Measurements from ENCODE around the gene C9orf43. TPM values are rescaled to one million over a fixed set of nuclear protein-coding genes. Genes with fewer than 3 reads are reported as not detected.
"Not testable (repeated sequence)": the region's sequence is repeated elsewhere in the genome, so short reads cannot be mapped to it uniquely, and the experiment has no call there.

C9orf43 gene
- total and polyA plus RNA-seq, 2 experiments from 2014 or later: 1.4 to 2.3 TPM

- not testable (repeated sequence) for H3K9me3 ChIP-seq (ENCODE audit: low read depth); H3K4me1 ChIP-seq (ENCODE audit: low read depth); H3K4me3 ChIP-seq; H3K27me3 ChIP-seq
- Histone ChIP-seq H3K36me3 (peaks cover 10% of the 10 kb centered on the region), H3K27ac (peak overlapping the region; percentile 19)
- TF ChIP-seq CTCF (IDR thresholded peaks at IDR 0.05; ENCODE audit: low read depth, low read length): peak; percentile 75
- DNase-seq (ENCODE audit: low read depth in 1 of 2, low spot score in 1 of 2): peak; percentile 63 to 84
These were observed 3.6 kb upstream of the C9orf43 start for GRCh38 chr9:113406873-113407511.

GRCh38 chr9:113409481-113409880 lies 1.1 kb upstream of the C9orf43 start:
- H3K9me3 ChIP-seq (ENCODE audit: low read depth): no peaks in the 10 kb centered on the region
- H3K27ac ChIP-seq: peak overlapping the region; percentile 97

GRCh38 chr9:113409883-113410206 lies 702 bp upstream of the C9orf43 start:
- Histone ChIP-seq H3K36me3 (peaks cover 10% of the 10 kb centered on the region), H3K27ac (peak overlapping the region; percentile 97), H3K4me3 (peak overlapping the region; percentile 62), H3K4me1 (ENCODE audit: low read depth) (peaks cover 4% of the 10 kb centered on the region), H3K27me3 (no peaks in the 10 kb centered on the region), H3K9me3 (ENCODE audit: low read depth) (no peaks in the 10 kb centered on the region)
- no peak for DNase-seq (ENCODE audit: low read depth in 1 of 2, low spot score in 1 of 2)
- TF ChIP-seq CTCF (IDR thresholded peaks at IDR 0.05; ENCODE audit: low read depth, low read length): no peak

More at GRCh38 chr9:113409481-113409880, 1.1 kb upstream of the C9orf43 start:
- Histone ChIP-seq H3K4me3 (peak overlapping the region; percentile 62), H3K36me3 (peaks cover 10% of the 10 kb centered on the region), H3K4me1 (ENCODE audit: low read depth) (peaks cover 4% of the 10 kb centered on the region), H3K27me3 (no peaks in the 10 kb centered on the region)
- no peak for DNase-seq (ENCODE audit: low read depth in 1 of 2, low spot score in 1 of 2)
- no peak for TF ChIP-seq CTCF (IDR thresholded peaks at IDR 0.05; ENCODE audit: low read depth, low read length)

GRCh38 chr9:113416149-113416721 lies 5.7 kb downstream of the C9orf43 start:
- H3K27me3 ChIP-seq: no peaks in the 10 kb centered on the region
- no peaks in the 10 kb centered on the region for H3K9me3 ChIP-seq (ENCODE audit: low read depth)
- no peaks in the 10 kb centered on the region for H3K36me3 ChIP-seq
- no peaks in the 10 kb centered on the region for H3K4me1 ChIP-seq (ENCODE audit: low read depth)
- no peak for DNase-seq (ENCODE audit: low read depth in 1 of 2, low spot score in 1 of 2)
- no peak for TF ChIP-seq CTCF (IDR thresholded peaks at IDR 0.05; ENCODE audit: low read depth, low read length)
- H3K27ac ChIP-seq: no peak overlapping the region
- no peak overlapping the region for H3K4me3 ChIP-seq

- no peak for TF ChIP-seq CTCF (IDR thresholded peaks at IDR 0.05; ENCODE audit: low read depth, low read length)
- no peaks in the 10 kb centered on the region for H3K4me1 ChIP-seq (ENCODE audit: low read depth)
- no peak for DNase-seq (ENCODE audit: low read depth in 1 of 2, low spot score in 1 of 2)
- H3K36me3 ChIP-seq: no peaks in the 10 kb centered on the region
- no peak overlapping the region for H3K4me3 ChIP-seq
- no peaks in the 10 kb centered on the region for H3K27me3 ChIP-seq
- H3K27ac ChIP-seq: no peak overlapping the region
- no peaks in the 10 kb centered on the region for H3K9me3 ChIP-seq (ENCODE audit: low read depth)
These were observed 6.8 kb downstream of the C9orf43 start for GRCh38 chr9:113417370-113417769.
